GM12878 (cell line): ENCODE measurements around the gene RIMBP2. TPM values are rescaled to one million over a fixed set of nuclear protein-coding genes. Genes with fewer than 3 reads are reported as not detected.
A peak's percentile ranks its signal among the peaks of the same experiment; 100 is the strongest.

Experiments used
- ATAC-seq: fragments of 200-7000 bp; cut with Tn5 transposase; 3 replicates; pipeline ENCODE4 v1.9.1; 2020; ENCODE audit warnings: mild to moderate bottlenecking, moderate library complexity
- Bru-seq: library from RNA; stranded (reverse); fragments of 400-500 nt; gene quantifications from one replicate; lab custom pipeline; 2021; lab: Mats Ljungman, UMichigan
- BruChase-seq, 2 experiments: library from RNA; stranded (reverse); fragments of 400-500 nt; gene quantifications; one replicate each; lab custom pipeline; 2021; lab: Mats Ljungman, UMichigan
- BruUV-seq: library from RNA; stranded (reverse); fragments of 400-500 nt; replicated peaks from 2 replicates; lab custom pipeline; 2021; lab: Mats Ljungman, UMichigan
- CTCF ChIA-PET: fragments of 300-600 bp; sonication (Branson Sonifier 250); formaldehyde crosslinking; extraction: SDS; loops from one replicate; lab custom pipeline; 2021; ENCODE audit warnings: inconsistent platforms; lab: Yijun Ruan, JAX
- POLR2A ChIA-PET: fragments of 350-600 bp; formaldehyde crosslinking; extraction: SDS; loops from one replicate; lab custom pipeline; 2021; ENCODE audit warnings: inconsistent platforms; lab: Charles Lee
- RAD21 ChIA-PET: fragments of 300-600 bp; sonication (Branson Sonifier 250); formaldehyde crosslinking; loops from one replicate; lab custom pipeline; 2023; ENCODE audit warnings: antibody characterized with exemption; ENCODE audit not compliant: unreplicated experiment; lab: Charles Lee
- SMC1A ChIA-PET: fragments of 300-600 bp; sonication (Branson Sonifier 250); formaldehyde crosslinking; loops from one replicate; lab custom pipeline; 2023; ENCODE audit not compliant: unreplicated experiment, uncharacterized antibody; lab: Charles Lee
- DNase-seq: peaks from one replicate; pipeline ENCODE4 v3.0.0-alpha.2; 2011; ENCODE audit warnings: low read depth, low spot score
- FAIRE-seq: peaks from 3 replicates; lab custom pipeline; 2011; peaks lifted over from hg19 to GRCh38; lab: Jason Lieb, UNC
- H2AFZ ChIP-seq: 2 replicates; pipeline ENCODE4 v1.6.0; 2011; ENCODE audit warnings: low read depth, low read length, control low read depth; ENCODE audit not compliant: control insufficient read depth
- H3K27ac ChIP-seq: 2 replicates; pipeline ENCODE4 v1.5.1; 2011; ENCODE audit warnings: control low read depth; ENCODE audit not compliant: control insufficient read depth, insufficient read depth
- H3K27me3 ChIP-seq, 2 experiments: replicated peaks in 1 of 2; 2 replicates each; pipeline versions ENCODE4 v1.6.0 to v1.6.1; 2011; ENCODE audit warnings: low read length in 1 of 2; ENCODE audit not compliant: control insufficient read depth in 2 of 2, insufficient read depth in 2 of 2
- H3K36me3 ChIP-seq, 2 experiments: 2 replicates each; pipeline ENCODE4 v1.5.1; 2011; ENCODE audit warnings: low read length in 1 of 2; ENCODE audit not compliant: control insufficient read depth in 2 of 2, insufficient read depth in 2 of 2
- H3K4me1 ChIP-seq: 2 replicates; pipeline ENCODE4 v1.6.1; 2011; ENCODE audit warnings: mild to moderate bottlenecking, low read length, moderate library complexity, mixed read lengths; ENCODE audit not compliant: control insufficient read depth, insufficient read depth
- H3K4me2 ChIP-seq: 2 replicates; pipeline ENCODE4 v1.6.0; 2011; ENCODE audit warnings: control low read depth; ENCODE audit not compliant: control insufficient read depth, insufficient read depth
- H3K4me3 ChIP-seq: fragments of 200-600 bp; sonication (generic); 2 replicates; pipeline ENCODE4 v1.5.1; 2016
- H3K79me2 ChIP-seq: 2 replicates; pipeline ENCODE4 v1.6.0; 2011; ENCODE audit warnings: low read length; ENCODE audit not compliant: control insufficient read depth, insufficient read depth
- H3K9ac ChIP-seq: 2 replicates; pipeline ENCODE4 v1.8.0; 2011; ENCODE audit warnings: low read length, control low read depth, mixed read lengths; ENCODE audit not compliant: control insufficient read depth, insufficient read depth
- H3K9me3 ChIP-seq: replicated peaks from 3 replicates; pipeline ENCODE4 v1.5.1; 2011; ENCODE audit warnings: mild to moderate bottlenecking, low read length; ENCODE audit not compliant: control insufficient read depth, insufficient read depth
- H4K20me1 ChIP-seq: 2 replicates; pipeline ENCODE4 v1.6.0; 2011; ENCODE audit not compliant: control insufficient read depth, insufficient read depth
- BHLHE40 ChIP-seq, 2 experiments: fragments of 450-650 bp in 1 of 2; IDR thresholded peaks; 2 replicates each; pipeline ENCODE4 v1.6.1; 2011 to 2017; ENCODE audit warnings: low read depth in 2 of 2, borderline replicate concordance in 1 of 2, improper control_type of control experiment in 1 of 2, low read length in 1 of 2, mild to moderate bottlenecking in 1 of 2
- FOS ChIP-seq: IDR thresholded peaks from 3 replicates; pipeline ENCODE4 v1.6.1; 2011; ENCODE audit warnings: borderline replicate concordance; ENCODE audit not compliant: insufficient read length; ENCODE audit errors: extremely low read depth
- POLR2AphosphoS5 ChIP-seq: IDR thresholded peaks from 2 replicates; pipeline ENCODE4 v1.6.1; 2011; ENCODE audit warnings: mild to moderate bottlenecking, low read length, inconsistent platforms
- RBBP5 ChIP-seq: fragments of 200-600 bp; sonication (generic); conservative IDR thresholded peaks from 2 replicates; pipeline ENCODE4 v1.6.1; 2016
- YY1 ChIP-seq: IDR thresholded peaks from 2 replicates; pipeline ENCODE4 v1.6.1; 2011; ENCODE audit warnings: low read depth, mild to moderate bottlenecking, low read length
- WGBS: methylation state at CpG from one replicate; pipeline ENCODE4 v1.1.6; 2016; ENCODE audit warnings: low lambda C conversion rate; ENCODE audit not compliant: insufficient replicate concordance, insufficient coverage; ENCODE audit errors: missing lambda C conversion rate; 5-methylcytosine and 5-hydroxymethylcytosine counted together
- in situ Hi-C: fragments of 300-500 bp; cut with MboI; formaldehyde crosslinking; loops from 9 replicates; pipeline ENCODE4 v1.14.3; 2018; ENCODE audit warnings: mixed read lengths
- intact Hi-C: fragments of 100-400 bp; cut with micrococcal nuclease; formaldehyde crosslinking; loops from one replicate; pipeline ENCODE4 v1.14.2; 2022; ENCODE audit not compliant: unreplicated experiment
- long read RNA-seq, 2 experiments: library from polyadenylated mRNA; unstranded; transcript quantifications; one replicate each; pipeline ENCODE4 v2.0.0, GENCODE V29; 2019 to 2020
- polyA minus RNA-seq, 3 experiments: library from RNA; depleted of rRNA, polyadenylated mRNA; stranded (reverse); fragments of >200 nt; gene quantifications; 2 replicates each; pipeline ENCODE4 v1.2.3, GENCODE V29; 2011
- polyA plus RNA-seq, 11 experiments: library from polyadenylated mRNA; depleted of rRNA in 4 of 11; unstranded in 6 of 11; stranded (reverse) in 5 of 11; fragments of >200 nt; fragmentation: Nextera tagmentation in 4 of 11; fragmentation: Illumina TruSeq in 1 of 11; extraction: Ambion mirVana in 4 of 11; extraction: Trizol in 1 of 11; gene quantifications; 1 replicate in 1 of 11; 2 replicates in 10 of 11; pipeline versions ENCODE4 v1.2.1 to v1.2.3, GENCODE V29; 2011 to 2016; ENCODE audit warnings: inconsistent platforms in 2 of 11, missing spikeins in 2 of 11, low read depth in 1 of 11
- total RNA-seq, 4 experiments: library from RNA; depleted of rRNA in 3 of 4; stranded (reverse); fragments of >200 nt in 3 of 4; fragmentation: Illumina TruSeq in 1 of 4; extraction: Trizol in 1 of 4; gene quantifications; 2 replicates each; pipeline versions ENCODE4 v1.2.1 to v1.2.3, GENCODE V29; 2013 to 2021
- TF ChIP-seq, protein P1 (sequence below): fragments of 450-650 bp; IDR thresholded peaks from 2 replicates; pipeline ENCODE4 v1.6.1; 2016; ENCODE audit warnings: mild to moderate bottlenecking

RIMBP2 gene, protein sequence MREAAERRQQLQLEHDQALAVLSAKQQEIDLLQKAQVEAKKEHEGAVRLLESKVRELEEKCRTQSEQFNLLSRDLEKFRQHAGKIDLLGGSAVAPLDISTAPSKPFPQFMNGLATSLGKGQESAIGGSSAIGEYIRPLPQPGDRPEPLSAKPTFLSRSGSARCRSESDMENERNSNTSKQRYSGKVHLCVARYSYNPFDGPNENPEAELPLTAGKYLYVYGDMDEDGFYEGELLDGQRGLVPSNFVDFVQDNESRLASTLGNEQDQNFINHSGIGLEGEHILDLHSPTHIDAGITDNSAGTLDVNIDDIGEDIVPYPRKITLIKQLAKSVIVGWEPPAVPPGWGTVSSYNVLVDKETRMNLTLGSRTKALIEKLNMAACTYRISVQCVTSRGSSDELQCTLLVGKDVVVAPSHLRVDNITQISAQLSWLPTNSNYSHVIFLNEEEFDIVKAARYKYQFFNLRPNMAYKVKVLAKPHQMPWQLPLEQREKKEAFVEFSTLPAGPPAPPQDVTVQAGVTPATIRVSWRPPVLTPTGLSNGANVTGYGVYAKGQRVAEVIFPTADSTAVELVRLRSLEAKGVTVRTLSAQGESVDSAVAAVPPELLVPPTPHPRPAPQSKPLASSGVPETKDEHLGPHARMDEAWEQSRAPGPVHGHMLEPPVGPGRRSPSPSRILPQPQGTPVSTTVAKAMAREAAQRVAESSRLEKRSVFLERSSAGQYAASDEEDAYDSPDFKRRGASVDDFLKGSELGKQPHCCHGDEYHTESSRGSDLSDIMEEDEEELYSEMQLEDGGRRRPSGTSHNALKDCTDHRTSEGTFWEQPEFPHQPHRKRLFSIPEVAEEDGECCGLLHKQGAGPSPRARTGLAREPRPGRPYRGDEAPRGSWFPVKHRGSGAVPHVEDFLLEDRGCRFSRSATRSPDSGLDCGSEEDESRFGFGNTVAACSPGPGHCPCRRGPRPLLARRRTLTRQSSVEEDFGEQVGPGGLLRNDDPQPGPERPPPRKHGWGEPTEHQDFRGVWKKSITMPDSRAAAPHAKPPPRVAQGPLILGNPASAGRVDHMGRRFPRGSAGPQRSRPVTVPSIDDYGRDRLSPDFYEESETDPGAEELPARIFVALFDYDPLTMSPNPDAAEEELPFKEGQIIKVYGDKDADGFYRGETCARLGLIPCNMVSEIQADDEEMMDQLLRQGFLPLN (N-terminal part only)
- 139 and 149 TPM in 2 replicates for total RNA-seq (2013; cell fraction: nucleolus; rRNA removed)
- 0.06 and 0.22 TPM in 2 replicates for total RNA-seq (2014; rRNA removed)
- 0.04 and 0.09 TPM in 2 replicates for total RNA-seq (2014; rRNA removed; fragmentation: Illumina TruSeq; extraction: Trizol)
- total RNA-seq (2021): 0.41 and 0.43 TPM in 2 replicates
- polyA plus RNA-seq (2011; ENCODE audit: low read depth): 1.8 TPM
- 1.4 and 2.9 TPM in 2 replicates for polyA plus RNA-seq (2011; rRNA removed)
- polyA plus RNA-seq (2011; cell fraction: cytosol; rRNA removed): 1.4 and 1.5 TPM in 2 replicates
- 9.4 and 9.6 TPM in 2 replicates for polyA plus RNA-seq (2011; cell fraction: nucleus; rRNA removed)
- 2.9 and 4.5 TPM in 2 replicates for polyA plus RNA-seq (2012)
- polyA plus RNA-seq (2014; fragmentation: Illumina TruSeq; extraction: Trizol): 0.07 TPM in 1 of 2 replicates, not detected in the other
- polyA plus RNA-seq (2014; fragmentation: Nextera tagmentation; extraction: Ambion mirVana): under 1 TPM in 1 of 2 experiments, not detected in 1; 0.04 TPM
- polyA plus RNA-seq (2014; rRNA removed): 0.08 and 0.11 TPM in 2 replicates
- polyA plus RNA-seq (2016; fragmentation: Nextera tagmentation; extraction: Ambion mirVana): under 1 TPM; 0.06 to 0.24 TPM
- polyA minus RNA-seq (2011; rRNA and poly(A)+ RNA removed): 2.0 and 3.5 TPM in 2 replicates
- 0.52 and 0.80 TPM in 2 replicates for polyA minus RNA-seq (2011; cell fraction: cytosol; rRNA and poly(A)+ RNA removed)
- polyA minus RNA-seq (2011; cell fraction: nucleus; rRNA and poly(A)+ RNA removed): 1.8 and 6.6 TPM in 2 replicates
- percentile 67 among the genes with signal in this experiment for Bru-seq, nascent RNA
- BruChase-seq, experiment 1, labeled RNA remaining after a 6-hour chase: percentile 83 among the genes with signal in this experiment
- BruChase-seq, experiment 2, labeled RNA remaining after a 2-hour chase: percentile 66 among the genes with signal in this experiment
- long read RNA-seq, experiment 1, partial matches to known transcripts: 1 of 1 reads
- long read RNA-seq, experiment 1, other reads (novel, unspliced or antisense): 0 of 1 reads
- long read RNA-seq, experiment 2, partial matches to known transcripts: 0 of 1 reads
- long read RNA-seq, experiment 2, other reads (novel, unspliced or antisense): 1 of 1 reads

DNA sequence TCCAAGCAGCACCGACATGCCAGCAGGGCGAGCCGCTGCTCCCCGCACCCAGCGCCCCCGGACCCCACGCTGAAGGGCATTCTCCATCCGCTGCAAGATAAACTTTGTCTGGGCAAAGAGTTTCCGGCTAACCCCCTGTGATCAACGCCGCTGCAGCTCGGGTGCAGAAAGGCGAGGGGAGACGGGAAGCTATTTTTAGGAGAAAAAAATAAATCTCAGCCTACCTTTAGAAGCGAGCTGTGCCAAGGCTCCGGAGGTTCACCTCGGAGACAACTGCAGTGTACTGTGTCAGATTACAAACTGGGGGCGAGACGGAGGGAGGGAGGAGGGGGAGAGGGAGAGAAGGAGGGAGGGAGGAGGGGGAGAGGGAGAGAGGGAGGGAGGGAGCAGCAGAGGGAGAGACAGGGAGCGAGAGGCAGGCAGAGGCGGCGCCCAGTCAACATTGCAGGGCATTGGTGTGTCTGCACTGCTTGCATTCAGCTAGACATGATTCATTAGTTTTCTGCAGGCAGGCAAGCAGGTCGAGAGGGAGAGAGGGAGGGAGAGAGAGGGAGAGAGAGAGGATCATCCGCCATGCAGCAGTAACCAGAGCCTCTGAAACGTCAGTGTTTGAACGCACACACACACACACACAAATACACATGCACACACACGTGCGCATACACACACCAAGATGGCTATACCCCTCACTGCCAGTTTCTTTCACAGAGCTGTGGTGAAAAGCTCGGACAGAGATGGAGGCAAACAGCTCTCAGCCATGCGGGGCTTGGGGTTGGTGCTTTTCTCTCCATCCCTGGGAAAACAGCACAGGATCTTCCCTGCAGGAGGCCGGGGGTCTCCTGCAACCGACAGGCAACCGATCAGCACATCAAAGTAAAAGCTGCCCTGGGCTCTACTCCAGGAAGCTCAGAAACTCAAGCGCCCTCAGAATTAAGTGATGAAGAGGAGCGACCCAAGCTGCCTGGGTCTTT is at the start of gene RIMBP2:
Gene RIMBP2 (minus strand): TSS at position 302 of the 971 bp plus-strand sequence. CDS start 237,286 bp downstream, outside the sequence.
- peak within 1 kb of the TSS; percentile 33 for H3K4me2 ChIP-seq
- no peak for FAIRE-seq
- no peaks in the 10 kb centered on the region for H4K20me1 ChIP-seq
- H3K9ac ChIP-seq: peak within 1 kb of the TSS; percentile 60
- H3K4me3 ChIP-seq: peak within 1 kb of the TSS; percentile 58
- POLR2A ChIA-PET: interaction anchor here (0.6 to 1.1 kb wide), 2 partner anchors 235 to 1920 kb away, joined by 4 to 5 read pairs; no protein-coding TSS in a partner anchor
- peaks cover 11% of the 10 kb centered on the region for H3K79me2 ChIP-seq
- H3K9me3 ChIP-seq: no peaks in the 10 kb centered on the region
- peak within 1 kb of the TSS; percentile 58 for H2AFZ ChIP-seq
- TF ChIP-seq RBBP5 (no peak), POLR2AphosphoS5 (peak; percentile 72; the same call in 1 of the 2 replicates), FOS (no peak), YY1 (0 out of 2 replicates have a peak, but pooled peaks have one; percentile 32), BHLHE40 (IDR thresholded peaks at IDR 0.05; ENCODE audit: borderline replicate concordance in 1 of 2, low read depth in 2 of 2, low read length in 1 of 2) (peak; percentile 29 to 79; a peak in 2 of 4 replicates)
- TF ChIP-seq, protein P1, sequence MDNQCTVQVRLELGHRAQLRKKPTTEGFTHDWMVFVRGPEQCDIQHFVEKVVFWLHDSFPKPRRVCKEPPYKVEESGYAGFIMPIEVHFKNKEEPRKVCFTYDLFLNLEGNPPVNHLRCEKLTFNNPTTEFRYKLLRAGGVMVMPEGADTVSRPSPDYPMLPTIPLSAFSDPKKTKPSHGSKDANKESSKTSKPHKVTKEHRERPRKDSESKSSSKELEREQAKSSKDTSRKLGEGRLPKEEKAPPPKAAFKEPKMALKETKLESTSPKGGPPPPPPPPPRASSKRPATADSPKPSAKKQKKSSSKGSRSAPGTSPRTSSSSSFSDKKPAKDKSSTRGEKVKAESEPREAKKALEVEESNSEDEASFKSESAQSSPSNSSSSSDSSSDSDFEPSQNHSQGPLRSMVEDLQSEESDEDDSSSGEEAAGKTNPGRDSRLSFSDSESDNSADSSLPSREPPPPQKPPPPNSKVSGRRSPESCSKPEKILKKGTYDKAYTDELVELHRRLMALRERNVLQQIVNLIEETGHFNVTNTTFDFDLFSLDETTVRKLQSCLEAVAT: peak; percentile 31; the same call in 1 of the 2 replicates
- TF ChIP-seq, all 136 proteins: peak for 4
- Histone ChIP-seq H3K27ac (peak within 1 kb of the TSS; percentile 61), H3K27me3 (no peaks in the 10 kb centered on the region; a peak in 1 of 4 replicates), H3K36me3 (no peaks in the 10 kb centered on the region), H3K4me1 (no peaks in the 10 kb centered on the region)
- ChIA-PET RAD21 (interaction anchor here (0.6 to 1.4 kb wide), 9 partner anchors 23 to 321 kb away, joined by 3 to 7 read pairs (median 3); no protein-coding TSS in a partner anchor), SMC1A (interaction anchor here (0.8 to 2.1 kb wide), 4 partner anchors 11 to 143 kb away, joined by 4 to 6 read pairs (median 4); no protein-coding TSS in a partner anchor), CTCF (interaction anchor here (0.6 to 1.4 kb wide), 4 partner anchors 23 to 436 kb away, joined by 3 to 4 read pairs (median 4); no protein-coding TSS in a partner anchor)
- in situ Hi-C loops (no loop called here), intact Hi-C loops (loop anchor here (10.0 kb wide), 1 partner anchor 141 kb away; no protein-coding TSS in a partner anchor)
- TSS peak; percentile 52 for BruUV-seq
- ATAC-seq: peak; percentile 44
- WGBS: 4% methylated on average over 33 of the region's 35 CpGs
- DNase-seq: no peak
